ENCODE data around the gene MXRA8. TPM values are rescaled to one million over a fixed set of nuclear protein-coding genes. Genes with fewer than 3 reads are reported as not detected.
A peak's percentile ranks its signal among the peaks of the same experiment; 100 is the strongest.

MXRA8 gene
- total and polyA plus RNA-seq, 9 of the 15 experiments (the other 6 are each of a cell fraction or from before 2014, with no cell fraction given): 0.66 to 11.3 (median 6.3) TPM

DNA sequence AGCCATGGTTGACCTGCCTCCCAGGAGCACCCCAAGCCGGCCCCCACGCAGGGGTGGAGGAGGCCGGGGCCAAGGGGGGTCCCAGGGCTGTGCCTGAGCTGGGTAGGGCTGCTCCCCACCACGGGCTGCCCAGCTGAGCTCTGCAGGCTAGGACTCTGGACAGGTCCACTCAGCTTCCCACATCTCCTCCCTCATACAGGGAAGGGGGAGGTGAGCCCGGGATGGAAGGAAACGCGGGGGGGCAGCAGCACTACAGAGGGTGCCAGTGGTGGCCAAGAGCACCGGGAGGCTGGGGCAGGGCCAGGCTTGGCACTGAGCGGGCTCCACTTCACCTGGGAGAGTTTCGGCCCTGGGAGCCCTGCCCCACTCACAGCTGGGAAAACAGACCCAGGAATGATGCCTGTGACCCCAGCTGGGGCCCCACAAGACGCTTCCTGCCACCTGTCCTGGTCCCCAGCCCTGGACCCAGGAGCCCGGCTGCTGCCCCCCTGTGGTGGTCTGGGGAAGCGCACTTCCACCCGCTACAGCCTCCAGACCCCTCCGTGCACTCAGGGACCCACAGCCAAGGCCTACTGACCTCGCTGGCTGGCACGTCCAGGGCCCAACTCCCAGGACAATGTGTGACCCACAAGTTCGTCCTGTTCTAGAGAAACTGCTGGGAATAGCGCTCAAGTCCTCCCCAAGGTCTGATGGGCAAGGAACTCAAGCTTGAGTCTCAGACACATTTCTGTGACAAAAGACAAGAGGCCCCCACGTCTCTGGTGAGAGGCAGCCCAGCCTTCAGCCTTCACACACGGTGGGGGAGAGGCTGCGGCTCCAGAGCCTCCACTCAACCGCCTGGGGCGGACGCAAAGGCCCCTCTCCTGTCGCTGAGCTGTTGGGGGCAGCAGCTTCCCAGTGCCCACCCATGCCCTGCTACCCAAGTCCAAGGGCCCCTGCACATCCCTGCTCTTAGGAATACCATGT, 13.7 kb upstream of the MXRA8 start (continued):
- peak; percentile 64; the same call in 1 of the 2 replicates for TF ChIP-seq REST (IDR thresholded peaks at IDR 0.05; ENCODE audit: borderline replicate concordance)
- TF ChIP-seq REST (CRISPR knock-in tag; IDR thresholded peaks at IDR 0.05; ENCODE audit: low read depth): no peak; the same call in 1 of the 2 replicates
- peak; percentile 11; the same call in 1 of the 2 replicates for TF ChIP-seq JUND (IDR thresholded peaks at IDR 0.05; ENCODE audit: borderline replicate concordance, low read depth, low read length)
- no peak for TF ChIP-seq JUND (tag; IDR thresholded peaks at IDR 0.05; ENCODE audit: borderline replicate concordance, low read depth, low read length)
- 0 out of 2 replicates have a peak, but pooled peaks have one; percentile 27 for TF ChIP-seq CREM (IDR thresholded peaks at IDR 0.05; ENCODE audit: low read depth)
- TF ChIP-seq POLR2AphosphoS5 (IDR thresholded peaks at IDR 0.05; ENCODE audit: control insufficient read depth, insufficient read depth, low read depth, low read length): peak; percentile 56; the same call in 1 of the 2 replicates
- 0 out of 2 replicates have a peak, but pooled peaks have one; percentile 31 for TF ChIP-seq HMGXB4 (CRISPR knock-in tag; IDR thresholded peaks at IDR 0.05)
- no peak for TF ChIP-seq BRF1 (IDR thresholded peaks at IDR 0.05; ENCODE audit: borderline replicate concordance, extremely low read depth, insufficient read length)
- no peak for TF ChIP-seq HDGF (IDR thresholded peaks at IDR 0.05)
- TF ChIP-seq LCOR (CRISPR knock-in tag; IDR thresholded peaks at IDR 0.05): 0 out of 2 replicates have a peak, but pooled peaks have one; percentile 36
- TF ChIP-seq TBL1XR1 (IDR thresholded peaks at IDR 0.05; ENCODE audit: low read length in 2 of 2): no peak
- TF ChIP-seq POLR2G (IDR thresholded peaks at IDR 0.05; ENCODE audit: low read depth, low read length): peak; percentile 37
- TF ChIP-seq NR4A1 (CRISPR knock-in tag; IDR thresholded peaks at IDR 0.05): no peak
- no peak for TF ChIP-seq NR4A1 (tag; IDR thresholded peaks at IDR 0.05)
- TF ChIP-seq, protein P1, sequence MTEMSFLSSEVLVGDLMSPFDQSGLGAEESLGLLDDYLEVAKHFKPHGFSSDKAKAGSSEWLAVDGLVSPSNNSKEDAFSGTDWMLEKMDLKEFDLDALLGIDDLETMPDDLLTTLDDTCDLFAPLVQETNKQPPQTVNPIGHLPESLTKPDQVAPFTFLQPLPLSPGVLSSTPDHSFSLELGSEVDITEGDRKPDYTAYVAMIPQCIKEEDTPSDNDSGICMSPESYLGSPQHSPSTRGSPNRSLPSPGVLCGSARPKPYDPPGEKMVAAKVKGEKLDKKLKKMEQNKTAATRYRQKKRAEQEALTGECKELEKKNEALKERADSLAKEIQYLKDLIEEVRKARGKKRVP (CRISPR knock-in tag; IDR thresholded peaks at IDR 0.05): peak; percentile 3; the same call in 1 of the 2 replicates
- TF ChIP-seq ETV5 (CRISPR knock-in tag; IDR thresholded peaks at IDR 0.05; ENCODE audit: low read depth): peak; percentile 29; the same call in 1 of the 2 replicates
